H9 (cell line): ENCODE data around the gene HMGA1. TPM values are rescaled to one million over a fixed set of nuclear protein-coding genes. Genes with fewer than 3 reads are reported as not detected.

Experiments
- DNase-seq: peaks from one replicate; pipeline ENCODE4 v3.0.0-alpha.2; 2017
- H2AFZ ChIP-seq: one replicate; pipeline ENCODE4 v1.6.1; 2013; ENCODE audit warnings: mild to moderate bottlenecking, low read length, control low read depth, moderate library complexity
- H2AK5ac ChIP-seq: 2 replicates; pipeline ENCODE4 v1.6.1; 2013; ENCODE audit warnings: low read length, control low read depth, mixed read lengths; ENCODE audit not compliant: insufficient read length
- H2BK120ac ChIP-seq: one replicate; pipeline ENCODE4 v1.6.1; 2013; ENCODE audit warnings: low read depth, mild to moderate bottlenecking, low read length, control low read depth, inconsistent platforms; ENCODE audit not compliant: poor library complexity, severe bottlenecking
- H2BK12ac ChIP-seq: 2 replicates; pipeline ENCODE4 v1.6.1; 2013; ENCODE audit warnings: low read length, control low read depth, mixed read lengths, low read depth; ENCODE audit not compliant: insufficient read length
- H2BK15ac ChIP-seq: 2 replicates; pipeline ENCODE4 v1.6.1; 2013; ENCODE audit warnings: low read depth, low read length, control low read depth
- H2BK20ac ChIP-seq: one replicate; pipeline ENCODE4 v1.6.1; 2013; ENCODE audit warnings: low read depth, mild to moderate bottlenecking, low read length, control low read depth, inconsistent platforms; ENCODE audit not compliant: poor library complexity, severe bottlenecking
- H2BK5ac ChIP-seq: 2 replicates; pipeline ENCODE4 v1.6.1; 2013; ENCODE audit warnings: low read length, control low read depth, mixed read lengths; ENCODE audit not compliant: insufficient read length
- H3K14ac ChIP-seq: 2 replicates; pipeline ENCODE4 v1.6.1; 2013; ENCODE audit warnings: low read length, control low read depth; ENCODE audit not compliant: insufficient read depth
- H3K18ac ChIP-seq: 2 replicates; pipeline ENCODE4 v1.6.1; 2013; ENCODE audit warnings: low read depth, mild to moderate bottlenecking, mixed read lengths, low read length, control low read depth; ENCODE audit not compliant: insufficient read length
- H3K23ac ChIP-seq: 2 replicates; pipeline ENCODE4 v1.6.1; 2013; ENCODE audit warnings: low read length, control low read depth, mixed read lengths, low read depth; ENCODE audit not compliant: insufficient read length
- H3K23me2 ChIP-seq: 2 replicates; pipeline ENCODE4 v1.6.1; 2013; ENCODE audit warnings: low read depth, mild to moderate bottlenecking, mixed read lengths, low read length, control low read depth; ENCODE audit not compliant: insufficient read length, poor library complexity, severe bottlenecking
- H3K27ac ChIP-seq: 2 replicates; pipeline ENCODE4 v1.5.1; 2013; ENCODE audit warnings: low read length, control low read depth, mixed read lengths, low read depth; ENCODE audit not compliant: insufficient read length
- H3K27me3 ChIP-seq: 2 replicates; pipeline ENCODE4 v1.6.1; 2013; ENCODE audit warnings: low read length, control low read depth, inconsistent platforms; ENCODE audit not compliant: insufficient read depth
- H3K4ac ChIP-seq: 2 replicates; pipeline ENCODE4 v1.6.1; 2013; ENCODE audit warnings: low read depth, mild to moderate bottlenecking, control low read depth, inconsistent platforms, low read length, moderate library complexity
- H3K4me1 ChIP-seq: 2 replicates; pipeline ENCODE4 v1.6.1; 2013; ENCODE audit warnings: low read length, control low read depth, inconsistent platforms; ENCODE audit not compliant: insufficient read depth
- H3K4me2 ChIP-seq: 2 replicates; pipeline ENCODE4 v1.6.1; 2013; ENCODE audit warnings: low read length, control low read depth, mixed read lengths; ENCODE audit not compliant: insufficient read length, insufficient read depth
- H3K56ac ChIP-seq: 2 replicates; pipeline ENCODE4 v1.6.1; 2013; ENCODE audit warnings: low read depth, mild to moderate bottlenecking, mixed read lengths, low read length, control low read depth; ENCODE audit not compliant: insufficient read length
- H3K79me1 ChIP-seq: 2 replicates; pipeline ENCODE4 v1.6.1; 2013; ENCODE audit warnings: low read depth, mild to moderate bottlenecking, moderate library complexity, low read length, control low read depth, inconsistent platforms; ENCODE audit not compliant: insufficient read depth, poor library complexity, severe bottlenecking
- H3K79me2 ChIP-seq: 2 replicates; pipeline ENCODE4 v1.6.1; 2013; ENCODE audit warnings: low read length, control low read depth, inconsistent platforms; ENCODE audit not compliant: insufficient read depth
- H3K9ac ChIP-seq: 2 replicates; pipeline ENCODE4 v1.6.1; 2013; ENCODE audit warnings: low read length, control low read depth, mixed read lengths; ENCODE audit not compliant: insufficient read length; ENCODE audit errors: extremely low read depth
- H3K9me3 ChIP-seq: one replicate; pipeline ENCODE4 v1.6.1; 2013; ENCODE audit warnings: low read depth, low read length, inconsistent platforms; ENCODE audit not compliant: control insufficient read depth
- H3T11ph ChIP-seq: one replicate; pipeline ENCODE4 v1.6.1; 2013; ENCODE audit warnings: mild to moderate bottlenecking, low read length, control low read depth, inconsistent platforms
- H4K20me1 ChIP-seq: one replicate; pipeline ENCODE4 v1.6.1; 2013; ENCODE audit not compliant: control insufficient read depth, insufficient read length, insufficient read depth
- H4K5ac ChIP-seq: 2 replicates; pipeline ENCODE4 v1.6.1; 2013; ENCODE audit warnings: low read depth, mild to moderate bottlenecking, mixed read lengths, low read length, control low read depth; ENCODE audit not compliant: insufficient read length
- H4K8ac ChIP-seq: replicated peaks from 2 replicates; pipeline ENCODE4 v1.6.1; 2013; ENCODE audit warnings: low read length, control low read depth, mixed read lengths, low read depth; ENCODE audit not compliant: insufficient read length
- H4K91ac ChIP-seq: 2 replicates; pipeline ENCODE4 v1.6.1; 2013; ENCODE audit warnings: low read depth, mild to moderate bottlenecking, moderate library complexity, mixed read lengths, low read length, control low read depth; ENCODE audit not compliant: insufficient read length
- H3K27ac Mint-ChIP-seq, 3 experiments: 2 replicates in 2 of 3; 3 replicates in 1 of 3; pipeline ENCODE4 v1.8.0; 2020 to 2021; ENCODE audit warnings: mixed read lengths in 3 of 3, mild to moderate bottlenecking in 1 of 3, moderate library complexity in 1 of 3
- H3K27me3 Mint-ChIP-seq: 2 replicates; pipeline ENCODE4 v1.8.0; 2021; ENCODE audit warnings: low read depth, mild to moderate bottlenecking, moderate library complexity, mixed read lengths
- H3K36me3 Mint-ChIP-seq, 3 experiments: 2 replicates in 2 of 3; 3 replicates in 1 of 3; pipeline ENCODE4 v1.8.0; 2020 to 2021; ENCODE audit warnings: low read depth in 3 of 3, mixed read lengths in 3 of 3; ENCODE audit not compliant: insufficient read depth in 1 of 3
- H3K4me1 Mint-ChIP-seq, 2 experiments: 2 replicates each; pipeline ENCODE4 v1.8.0; 2020; ENCODE audit warnings: mixed read lengths in 2 of 2
- H3K4me3 Mint-ChIP-seq, 2 experiments: 2 replicates in 1 of 2; 3 replicates in 1 of 2; pipeline ENCODE4 v1.8.0; 2020 to 2021; ENCODE audit warnings: mild to moderate bottlenecking in 2 of 2, mixed read lengths in 2 of 2, moderate library complexity in 1 of 2
- H3K9me3 Mint-ChIP-seq, 2 experiments: 2 replicates in 1 of 2; 3 replicates in 1 of 2; pipeline ENCODE4 v1.8.0; 2020; ENCODE audit warnings: mild to moderate bottlenecking in 2 of 2, mixed read lengths in 2 of 2, moderate library complexity in 1 of 2
- CTCF ChIP-seq: fragments of 200-600 bp; sonication (generic); conservative IDR thresholded peaks from 3 replicates; pipeline ENCODE4 v1.8.0; 2021; ENCODE audit warnings: antibody characterized with exemption, mild to moderate bottlenecking
- WGBS: extraction: QIAGEN DNeasy Blood & Tissue Kit; methylation state at CpG from one replicate; pipeline ENCODE4 v1.1.7; 2013; ENCODE audit warnings: missing lambda C conversion rate, low lambda C conversion rate, mixed read lengths; ENCODE audit not compliant: insufficient read length; ENCODE audit errors: extremely low coverage; 5-methylcytosine and 5-hydroxymethylcytosine counted together
- total RNA-seq: library from RNA; stranded (reverse); gene quantifications from 2 replicates; pipeline ENCODE4 v1.2.1, GENCODE V29; 2021

Gene HMGA1
- total RNA-seq, 1 experiment from 2014 or later, result 2,116 TPM

- H2BK20ac ChIP-seq, result no peak overlapping the region
- no CpG with 5 or more reads among the region's 13 CpGs for WGBS
- no peaks in the 10 kb centered on the region for H4K20me1 ChIP-seq
- no peak overlapping the region for H2BK5ac ChIP-seq
- no peaks in the 10 kb centered on the region for H3K23me2 ChIP-seq
- no peak overlapping the region for H4K91ac ChIP-seq
- H3K79me1 ChIP-seq, result no peaks in the 10 kb centered on the region
- no peak overlapping the region for H2AK5ac ChIP-seq
- H3K4me1 ChIP-seq, result no peaks in the 10 kb centered on the region
- peak; percentile 48 for TF ChIP-seq CTCF
- H2BK15ac ChIP-seq, result no peak overlapping the region
- no peak overlapping the region for H4K5ac ChIP-seq
- H3K27ac Mint-ChIP-seq, result peak overlapping the region in 1 of 3 experiments; percentile 63; a peak in 2 of 7 replicates
- peaks cover 5 to 7% of the 10 kb centered on the region in 2 experiments for H3K4me1 Mint-ChIP-seq
- H2BK120ac ChIP-seq, result no peak overlapping the region
- no peak overlapping the region for H2AFZ ChIP-seq
- no peak overlapping the region for H3K14ac ChIP-seq
- no peak overlapping the region for H3T11ph ChIP-seq
- H3K4ac ChIP-seq, result no peak overlapping the region
- H3K9me3 Mint-ChIP-seq, result no peaks in the 10 kb centered on the region; a peak in 1 of 5 replicates
- H3K18ac ChIP-seq, result no peak overlapping the region
- no peak overlapping the region for H3K23ac ChIP-seq
- H3K27me3 Mint-ChIP-seq, result no peaks in the 10 kb centered on the region
- no peaks in the 10 kb centered on the region for H3K79me2 ChIP-seq
- no peak overlapping the region for H2BK12ac ChIP-seq
- no peaks in the 10 kb centered on the region for H3K36me3 Mint-ChIP-seq
- H3K4me2 ChIP-seq, result no peak overlapping the region
- no peak overlapping the region for H4K8ac ChIP-seq
- no peaks in the 10 kb centered on the region for H3K9me3 ChIP-seq
- H3K27me3 ChIP-seq, result no peaks in the 10 kb centered on the region
- no peak overlapping the region for H3K9ac ChIP-seq
- peak; percentile 60 for DNase-seq
- no peak overlapping the region for H3K27ac ChIP-seq
- H3K56ac ChIP-seq, result no peak overlapping the region
- H3K4me3 Mint-ChIP-seq, result no peak overlapping the region
Observed at GRCh38 chr6:34272013-34272926, 35.6 kb downstream of the HMGA1 start.
